GM18502 (cell line): ENCODE measurements around the gene KDM2A.
"Not testable (repeated sequence)": the region's sequence is repeated elsewhere in the genome, so short reads cannot be mapped to it uniquely, and the experiment has no call there.

ENCODE experiments used
- ATAC-seq: cut with Tn5 transposase; IDR thresholded peaks from one replicate; pipeline ENCODE4 v1.9.1; 2021; ENCODE audit warnings: mild to moderate bottlenecking; ENCODE audit not compliant: unreplicated experiment, poor library complexity

KDM2A gene

DNA sequence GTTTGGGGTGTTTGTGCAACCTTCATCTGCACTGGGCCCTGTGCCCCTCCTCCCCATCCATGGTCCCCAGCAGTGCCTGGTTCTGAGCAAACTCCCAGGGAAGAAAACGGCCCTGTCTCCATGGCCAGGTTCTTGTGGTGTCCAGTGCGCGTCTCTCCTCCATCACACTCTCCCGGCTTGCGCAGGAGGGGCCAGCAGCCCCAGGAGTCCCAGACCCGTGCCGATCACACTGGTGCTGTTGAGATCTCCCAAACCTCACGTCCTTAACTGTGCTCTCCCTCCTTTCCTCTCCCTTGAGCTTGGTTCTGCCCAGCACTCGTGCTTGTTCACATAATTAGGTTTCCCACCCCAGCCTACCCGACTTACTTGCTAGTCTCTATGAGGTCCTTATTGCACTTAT lies 136.3 kb downstream of the KDM2A start:
- ATAC-seq, result no peak

DNA sequence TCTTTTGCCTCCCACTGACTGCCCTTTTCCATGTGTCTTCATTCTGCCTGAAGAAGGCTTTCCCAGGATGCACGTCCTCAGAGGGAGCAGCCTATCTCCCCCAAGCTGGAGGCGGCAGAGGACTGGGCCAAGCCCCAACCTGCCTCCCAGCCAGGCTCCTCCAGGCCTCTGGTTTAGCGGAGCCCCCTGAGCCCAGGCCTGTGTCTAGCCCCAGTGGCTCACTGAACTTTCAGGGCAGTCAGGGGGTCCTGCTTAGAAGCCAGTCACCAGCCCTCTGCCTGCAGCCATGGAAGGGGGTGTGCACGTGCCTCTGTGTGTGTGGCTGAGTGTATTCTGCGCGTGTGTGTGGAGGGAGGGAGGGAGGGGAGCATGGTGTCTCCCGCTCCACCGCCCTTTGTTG lies 136.8 kb downstream of the KDM2A start:
- no peak for ATAC-seq

DNA sequence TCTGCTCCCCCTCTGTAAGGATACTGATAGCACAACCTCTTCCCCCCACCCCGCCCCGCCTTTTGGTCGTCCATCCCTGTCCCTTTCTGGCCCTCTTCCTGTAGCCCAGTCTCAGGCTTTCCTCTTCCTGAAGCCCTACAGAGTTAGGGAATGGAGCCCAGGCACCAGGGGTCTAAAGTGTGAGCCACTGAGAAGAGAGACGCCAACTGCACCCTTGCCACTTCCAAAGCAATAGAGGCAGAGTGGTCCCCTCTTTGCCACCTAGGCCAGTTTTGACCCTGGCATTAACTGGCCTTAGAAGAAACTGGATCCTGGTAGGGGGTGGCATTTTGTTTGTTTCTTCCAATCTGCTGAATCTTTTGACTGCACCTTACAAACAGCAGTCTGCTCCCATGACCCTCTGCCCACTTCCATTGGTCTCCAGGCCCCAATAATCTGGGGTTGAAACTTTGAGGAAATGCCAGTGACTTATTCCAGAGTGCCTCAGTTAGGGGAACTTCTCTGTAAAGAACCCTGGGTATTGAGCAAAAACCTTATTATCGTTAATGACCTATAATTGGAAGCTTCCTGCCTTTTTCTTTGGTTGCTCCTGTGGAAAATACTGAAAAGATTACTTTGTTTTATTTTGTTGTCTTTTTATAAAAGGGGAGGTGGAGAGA lies 137.5 kb downstream of the KDM2A start:
- no peak for ATAC-seq

DNA sequence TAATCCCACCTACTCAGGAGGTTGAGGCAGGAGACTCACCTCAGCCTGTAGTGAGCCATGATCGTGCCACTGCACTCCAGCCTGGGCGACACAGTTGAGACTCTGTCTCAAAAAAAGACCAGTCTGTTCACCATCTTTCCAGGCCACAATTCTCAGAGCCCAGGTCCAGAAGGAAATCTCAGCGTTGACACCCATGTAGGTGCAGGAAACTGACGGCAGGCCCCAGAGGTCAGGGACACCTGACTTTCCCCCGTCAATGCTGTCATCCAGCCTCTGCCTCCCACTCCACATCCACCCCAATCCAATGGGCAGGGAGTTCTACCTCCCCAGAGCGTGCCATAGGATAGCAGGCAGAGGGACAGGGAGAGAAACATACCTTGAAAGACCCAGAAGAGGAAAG lies 141.3 kb downstream of the KDM2A start:
- ATAC-seq, result no peak

DNA sequence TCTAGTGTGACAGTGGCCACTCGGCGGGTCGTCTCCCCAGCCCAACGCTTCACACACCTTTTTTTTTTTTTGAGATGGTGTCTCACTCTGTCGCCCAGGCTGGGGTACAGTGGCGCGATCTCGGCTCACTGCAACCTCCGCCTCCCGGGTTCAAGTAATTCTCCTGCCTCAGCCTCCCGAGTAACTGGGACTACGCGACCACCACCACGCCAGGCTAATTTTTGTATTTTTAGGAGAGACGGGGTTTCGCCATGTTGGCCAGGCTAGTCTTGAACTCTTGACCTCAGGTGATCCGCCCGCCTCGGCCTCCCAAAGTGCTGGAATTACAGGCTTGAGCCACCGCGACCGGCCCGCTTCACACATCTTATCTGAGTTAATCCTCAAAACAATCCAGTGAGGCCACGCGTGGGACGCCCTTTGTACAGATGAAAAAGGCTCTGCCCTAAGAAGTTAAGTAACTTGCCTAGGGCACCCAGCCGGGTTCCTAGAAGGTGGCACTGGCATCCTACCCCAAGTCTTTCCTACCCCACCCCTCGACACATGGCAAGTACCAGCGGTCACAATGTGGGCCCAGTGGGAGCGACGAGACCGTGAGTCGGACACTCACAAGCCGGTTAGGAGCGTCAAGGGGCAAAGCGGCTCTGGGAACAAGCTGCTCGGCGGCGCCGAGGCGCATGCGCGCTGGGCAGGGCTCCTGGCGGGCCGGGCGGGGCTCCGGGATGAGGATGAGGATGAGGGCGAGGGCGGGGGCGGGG lies 142.0 kb downstream of the KDM2A start:
- ATAC-seq, result not testable (repeated sequence)

DNA sequence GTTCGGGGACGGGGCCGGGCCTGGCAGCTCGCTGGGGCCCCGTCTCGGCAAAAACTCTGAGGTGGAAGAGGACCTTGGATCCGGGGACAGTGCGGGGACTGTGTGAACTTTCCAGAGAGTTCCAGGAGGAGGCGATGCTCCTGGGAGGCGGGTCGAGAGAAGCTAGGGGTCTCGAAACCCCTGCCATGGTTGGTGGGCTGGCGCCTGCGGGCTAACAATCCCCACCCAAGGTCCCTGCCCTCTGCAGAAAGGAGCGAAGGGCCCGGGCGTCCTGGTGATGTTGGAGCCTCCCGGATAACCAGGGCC lies 142.5 kb downstream of the KDM2A start:
- no peak for ATAC-seq

DNA sequence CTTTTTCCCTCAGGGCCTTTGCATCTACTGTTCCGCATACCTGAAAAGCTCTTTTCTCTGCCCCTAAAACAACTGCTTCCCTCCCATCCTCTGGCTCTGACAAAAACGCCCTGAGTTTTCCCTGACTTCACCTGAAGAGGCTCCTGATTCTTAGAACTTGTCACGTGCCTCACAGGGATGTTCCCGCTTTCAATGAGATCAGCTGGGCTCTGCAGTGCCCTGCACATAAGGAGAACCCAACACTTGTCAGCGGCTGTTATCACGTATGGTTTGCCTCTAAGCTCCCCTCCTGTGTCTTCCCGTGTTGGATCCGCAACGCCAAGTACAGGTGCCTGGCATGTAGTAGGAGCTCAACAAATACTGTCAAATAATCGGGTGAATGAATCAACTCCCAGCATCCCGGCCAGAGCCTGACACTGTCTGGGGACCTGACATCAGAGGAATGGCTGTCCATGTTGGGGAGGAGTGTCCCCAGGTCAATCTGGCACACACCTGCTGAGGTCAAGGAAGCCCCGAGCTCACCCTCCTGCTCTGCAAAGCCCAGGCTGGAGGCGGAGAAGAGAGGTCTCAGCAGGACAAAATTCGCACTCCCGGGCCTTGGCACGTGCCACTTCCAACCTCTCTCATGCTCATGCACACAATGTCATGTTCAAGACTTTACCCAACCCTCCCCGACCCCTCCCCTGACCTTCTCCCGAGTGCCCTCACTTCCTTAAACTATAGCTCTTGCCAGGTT lies 143.1 kb downstream of the KDM2A start:
- ATAC-seq, result no peak

DNA sequence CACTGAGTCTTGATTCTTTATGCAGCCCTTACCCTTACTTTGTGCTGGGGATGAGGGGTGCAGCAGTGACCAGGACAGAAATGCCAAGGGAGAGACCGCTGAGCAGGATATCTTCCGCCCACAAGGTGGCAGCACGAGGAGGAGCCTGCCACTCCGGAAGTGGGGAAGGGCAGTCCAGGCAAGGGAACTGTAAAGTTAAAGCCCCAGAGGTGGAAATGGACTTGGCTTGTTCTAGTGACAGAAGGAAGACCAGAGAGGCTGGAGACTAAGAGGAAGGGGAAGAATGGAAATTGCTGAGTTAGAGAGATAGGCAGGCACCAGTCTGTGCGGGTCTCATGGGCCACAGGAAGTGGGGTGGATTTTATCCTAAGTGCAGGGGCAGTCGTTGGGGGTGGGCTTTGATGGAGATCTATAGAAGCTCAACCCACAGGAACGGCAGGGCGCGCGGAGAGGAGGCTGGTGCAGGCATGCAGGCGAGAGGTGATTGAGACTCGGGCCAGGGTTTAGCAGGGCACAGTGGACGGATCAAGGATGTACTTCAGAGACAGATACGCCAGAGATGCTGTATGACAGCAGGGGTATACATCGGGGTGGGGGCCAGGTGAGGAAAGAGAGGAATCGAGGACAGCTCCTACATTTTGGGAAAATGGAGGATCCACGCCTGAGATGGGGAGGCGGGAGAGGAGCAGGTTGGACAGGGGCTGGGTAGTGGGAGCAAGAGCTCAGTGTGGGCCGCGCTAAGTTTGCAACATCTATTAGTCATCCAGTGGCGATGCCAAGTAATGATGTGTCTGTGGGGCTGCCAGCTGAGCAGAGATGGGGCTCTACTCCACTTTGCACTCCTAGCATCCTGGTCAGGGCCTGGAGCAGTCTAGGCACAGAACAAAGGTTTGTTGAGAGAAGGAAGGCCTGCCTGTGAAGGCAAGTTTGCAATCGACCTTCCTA lies 143.9 kb downstream of the KDM2A start:
- ATAC-seq, result no peak

DNA sequence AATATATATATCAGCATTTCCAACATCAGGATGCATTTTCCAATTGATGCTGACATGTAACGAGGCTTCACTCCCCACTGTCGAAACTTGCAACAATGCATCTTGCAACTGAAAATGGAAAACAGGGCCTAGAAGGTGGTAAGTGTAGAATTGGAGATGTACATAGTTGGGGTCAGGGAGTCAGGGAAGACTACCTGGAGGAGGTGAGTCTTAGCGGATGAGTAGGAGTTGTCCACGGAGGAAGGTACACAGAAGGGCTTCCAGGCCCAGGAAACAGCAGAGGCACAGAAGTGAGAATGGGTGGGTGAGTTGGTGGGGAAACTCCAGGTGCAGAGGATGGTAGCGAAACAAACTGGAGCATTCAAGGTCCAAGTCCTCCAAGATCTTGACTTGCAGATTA lies 145.2 kb downstream of the KDM2A start:
- ATAC-seq, result no peak

DNA sequence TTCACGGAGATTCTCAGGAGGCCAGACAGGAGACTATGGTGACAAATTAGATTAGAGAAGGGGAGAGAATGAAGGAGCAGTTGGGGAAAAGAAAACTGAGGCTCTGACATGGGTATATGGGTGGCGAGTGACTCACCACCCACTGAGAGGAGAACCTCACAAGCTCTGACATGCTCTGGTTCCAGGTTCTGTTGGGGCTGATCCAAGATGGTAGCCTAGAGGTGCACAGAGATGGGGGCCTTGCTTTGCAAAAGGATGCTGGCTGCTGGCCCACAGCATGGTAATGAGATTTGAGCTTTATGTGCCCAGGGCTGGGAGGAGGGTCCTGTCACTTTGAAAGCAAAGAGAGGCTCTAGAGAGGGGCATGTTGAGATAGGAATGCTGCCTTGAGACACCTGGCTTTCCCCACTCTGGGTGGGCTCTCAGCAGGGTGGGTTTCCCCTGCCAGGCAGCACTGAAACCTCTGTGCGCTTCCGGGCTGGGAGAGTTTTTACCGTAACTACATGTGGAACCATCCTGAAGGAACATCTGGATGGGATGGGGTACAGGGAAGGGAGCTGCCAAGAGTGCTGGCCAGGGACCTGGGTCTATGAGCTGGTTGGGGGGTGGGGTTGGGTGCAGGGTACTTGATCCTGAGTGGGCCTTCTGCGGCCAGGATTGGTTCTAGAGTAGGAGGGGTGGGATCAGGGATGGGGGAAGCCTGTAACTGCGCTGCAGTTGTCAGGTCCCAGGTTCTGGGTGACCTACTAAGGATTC lies 146.0 kb downstream of the KDM2A start:
- no peak for ATAC-seq

DNA sequence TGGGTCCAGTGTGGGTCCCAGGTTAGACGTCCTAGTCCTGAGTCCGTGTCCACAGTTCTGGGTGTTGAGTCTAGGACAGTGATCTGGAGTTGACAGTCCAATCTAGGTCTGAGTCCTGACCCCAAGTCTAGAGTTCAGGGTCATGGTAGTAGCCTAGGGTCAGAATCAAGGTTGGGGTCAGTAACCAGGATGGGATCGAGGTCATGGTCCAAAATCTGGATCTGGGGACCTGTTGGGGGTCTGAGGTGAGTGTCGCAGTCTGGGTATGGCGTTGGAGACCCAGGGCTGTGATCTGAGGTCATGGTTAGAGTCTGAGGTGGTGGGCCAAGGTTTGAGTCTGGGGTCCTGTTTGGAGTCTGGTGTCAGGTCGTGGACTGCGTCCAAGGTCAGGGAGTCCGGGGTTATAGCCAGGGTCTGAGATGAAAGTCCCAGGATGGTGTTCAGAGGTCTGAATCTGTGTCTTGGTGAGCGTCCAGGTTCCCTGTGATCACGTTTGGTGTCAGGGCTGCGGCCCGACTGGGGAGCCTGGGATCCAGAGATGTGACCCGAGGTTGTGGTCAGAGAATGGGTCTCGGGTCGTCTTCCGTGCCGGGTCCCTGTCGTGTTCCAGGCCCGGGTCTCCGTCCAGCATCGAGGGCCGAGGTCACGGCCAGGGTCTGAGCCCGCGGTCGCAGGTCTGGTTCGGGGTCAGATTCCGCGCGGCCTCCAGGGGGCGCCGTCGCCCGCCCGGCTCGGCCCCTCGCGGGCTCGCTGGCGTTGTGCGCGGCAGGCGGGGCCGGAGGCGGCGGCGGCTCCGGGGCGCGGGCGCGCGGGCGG lies 146.8 kb downstream of the KDM2A start:
- ATAC-seq, result peak; percentile 42

DNA sequence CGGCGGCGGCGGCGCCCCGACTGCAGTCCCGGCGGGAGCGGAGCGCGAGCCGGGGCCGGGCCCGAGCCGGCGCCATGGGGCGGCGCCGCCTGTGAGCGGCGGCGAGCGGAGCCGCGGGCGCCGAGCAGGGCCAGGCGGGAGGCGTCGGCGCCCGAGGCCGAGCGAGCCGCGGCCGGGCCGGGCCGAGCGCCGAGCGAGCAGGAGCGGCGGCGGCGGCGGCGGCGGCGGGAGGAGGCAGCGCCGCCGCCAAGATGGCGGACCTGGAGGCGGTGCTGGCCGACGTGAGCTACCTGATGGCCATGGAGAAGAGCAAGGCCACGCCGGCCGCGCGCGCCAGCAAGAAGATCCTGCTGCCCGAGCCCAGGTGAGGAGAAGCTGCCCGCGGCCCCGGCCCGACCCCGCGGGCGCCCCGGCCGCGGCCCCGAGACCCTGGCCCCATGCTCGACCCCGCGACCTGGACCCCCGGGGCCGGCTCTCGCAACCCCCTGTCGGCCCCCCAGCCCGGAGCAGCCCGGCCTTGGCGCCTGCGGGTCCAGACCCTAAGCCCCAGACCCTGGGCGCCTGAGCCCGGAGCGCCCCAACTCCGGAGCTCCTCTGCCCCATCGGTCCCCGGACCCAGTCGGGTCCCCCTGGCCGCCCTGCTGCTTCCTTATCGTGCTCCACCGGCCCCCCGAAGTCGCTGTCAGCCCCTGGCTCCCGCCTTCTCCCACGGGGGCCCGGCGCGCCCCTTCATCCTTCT lies 147.6 kb downstream of the KDM2A start, which contains the start of gene GRK2:
GRK2 (plus strand) TSS at position 25 of the 739 bp plus-strand sequence; CDS start at position 252, 227 bp downstream.
- ATAC-seq, result no peak

DNA sequence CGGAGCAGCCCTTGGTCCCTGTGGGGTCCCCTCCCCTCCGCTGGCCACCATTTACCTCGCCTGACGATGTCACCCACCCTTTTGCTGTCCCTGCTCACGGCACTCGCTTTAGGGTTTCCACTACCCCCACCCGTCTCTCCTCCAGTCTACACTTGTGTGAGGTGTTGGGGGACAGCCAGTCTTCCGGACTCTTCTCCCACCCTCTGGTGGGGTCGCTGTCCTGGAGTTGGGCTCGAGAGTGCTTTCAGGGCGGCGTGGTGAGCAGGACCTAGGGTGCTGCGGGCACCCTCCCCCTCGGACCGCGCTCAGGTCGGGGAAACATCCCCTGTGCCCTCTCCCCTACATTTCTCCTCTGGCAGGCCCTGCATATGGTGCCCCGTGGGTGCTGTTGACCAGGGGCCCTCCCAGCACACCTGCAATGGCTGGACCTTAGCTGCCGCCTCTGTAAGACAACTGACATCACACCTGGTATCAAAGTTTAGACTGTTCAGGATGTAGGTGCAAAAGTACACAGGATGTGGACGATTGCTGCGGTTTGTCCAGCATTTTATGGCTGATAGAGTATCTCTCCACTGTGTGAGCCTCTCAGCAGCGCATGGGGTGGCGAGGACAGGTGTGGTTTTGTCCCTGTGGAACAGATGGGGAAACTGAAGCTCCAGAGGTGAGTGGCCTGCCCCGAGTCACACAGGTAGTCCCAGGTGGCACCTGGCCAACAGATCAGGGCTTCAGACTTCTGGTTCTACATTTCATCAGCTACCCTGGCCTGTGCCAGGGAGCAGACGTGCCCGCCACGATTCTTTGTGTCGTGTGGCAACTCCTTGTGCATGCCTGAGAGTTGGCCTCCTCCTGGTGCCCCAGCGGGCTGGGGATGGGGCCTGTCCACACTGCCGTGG lies 148.4 kb downstream of the KDM2A start:
- ATAC-seq, result no peak

DNA sequence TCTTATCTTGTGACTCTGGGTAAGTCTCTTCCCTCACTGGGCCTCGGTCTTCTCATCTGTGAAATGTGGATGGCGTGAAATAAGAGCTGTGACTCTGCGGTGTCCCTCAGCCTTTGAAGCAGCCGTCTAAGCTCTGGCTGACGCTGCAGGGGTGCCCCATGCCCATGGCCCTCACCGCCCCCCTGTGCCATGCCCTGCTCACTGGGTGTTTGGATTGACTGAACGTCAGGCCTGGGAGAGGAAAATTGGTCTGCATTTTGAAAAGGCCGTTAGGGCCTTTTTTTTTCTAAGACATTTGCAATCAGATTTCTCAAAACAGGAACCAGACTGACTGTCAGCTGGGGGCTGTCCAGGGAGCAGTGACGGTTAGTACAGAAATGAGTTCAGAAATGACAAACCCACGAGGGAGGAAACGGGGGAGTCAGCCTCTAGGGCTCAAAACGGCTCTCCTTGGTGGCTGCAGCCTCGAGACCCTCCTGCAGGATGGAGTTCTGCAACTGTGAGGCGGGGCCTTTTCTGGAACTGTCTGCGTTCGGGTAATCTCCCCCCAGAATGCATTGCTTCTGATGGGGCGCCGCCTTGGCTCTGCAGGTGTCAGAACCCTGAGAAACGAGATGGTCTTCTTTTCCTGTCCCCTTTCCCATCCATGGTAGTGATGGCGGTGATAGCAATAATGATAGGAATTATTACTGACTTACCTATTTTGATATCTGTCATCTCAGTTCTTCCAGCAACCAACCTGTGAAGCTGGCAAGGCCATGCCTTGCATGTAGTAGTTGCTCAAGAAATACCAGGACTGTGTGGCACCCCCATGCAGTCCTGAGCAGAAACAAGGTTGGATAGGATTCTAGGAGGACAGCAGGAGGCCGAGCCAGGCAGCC lies 149.3 kb downstream of the KDM2A start:
- no peak for ATAC-seq

DNA sequence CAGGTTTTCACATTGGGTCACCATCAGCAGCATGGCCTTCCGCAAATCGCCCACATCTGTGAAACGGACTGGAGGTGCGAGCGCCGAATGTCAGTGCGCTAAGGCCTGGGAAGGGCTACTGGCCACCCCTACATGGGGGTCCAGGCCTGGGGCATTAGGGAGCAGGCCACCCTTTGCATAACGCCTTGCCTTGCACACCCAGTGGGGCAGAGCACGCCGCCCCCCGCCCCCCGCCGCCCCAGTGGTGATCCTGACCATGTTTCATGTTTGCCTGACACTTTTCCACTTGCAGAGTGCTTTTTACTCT lies 149.9 kb downstream of the KDM2A start:
- ATAC-seq, result no peak
